Mesodermal cell (in vitro differentiated cells): Measurements from ENCODE around the gene SLC25A13.
A peak's percentile ranks its signal among the peaks of the same experiment; 100 is the strongest.

Experiments used
- H3K27ac ChIP-seq: 2 replicates; pipeline ENCODE4 v1.7.0; 2013; ENCODE audit warnings: mild to moderate bottlenecking, low read depth, low read length, moderate library complexity; ENCODE audit not compliant: severe bottlenecking
- H3K36me3 ChIP-seq: 2 replicates; pipeline ENCODE4 v1.7.1; 2013; ENCODE audit warnings: mild to moderate bottlenecking, low read length, moderate library complexity; ENCODE audit not compliant: control insufficient read depth, insufficient read depth
- H3K4me1 ChIP-seq: one replicate; pipeline ENCODE4 v1.7.1; 2013; ENCODE audit warnings: mild to moderate bottlenecking, low read length; ENCODE audit not compliant: insufficient read depth, control insufficient read depth, poor library complexity, severe bottlenecking
- H3K4me3 ChIP-seq: 2 replicates; pipeline ENCODE4 v1.7.0; 2013; ENCODE audit warnings: low read length, control low read depth, mild to moderate bottlenecking; ENCODE audit not compliant: insufficient read depth, poor library complexity, severe bottlenecking; ENCODE audit errors: extremely low read depth
- H3K9me3 ChIP-seq: 2 replicates; pipeline ENCODE4 v1.7.1; 2013; ENCODE audit warnings: mild to moderate bottlenecking, low read length, moderate library complexity; ENCODE audit not compliant: control insufficient read depth
- WGBS, 2 experiments: methylation state at CpG; one replicate each; pipeline ENCODE4 v1.1.5; 2013; ENCODE audit warnings: missing lambda C conversion rate in 2 of 2; ENCODE audit not compliant: insufficient coverage in 2 of 2; 5-methylcytosine and 5-hydroxymethylcytosine counted together

The SLC25A13 gene

GRCh38 chr7:96075510-96076349, 246.2 kb downstream of the SLC25A13 start:
- Histone ChIP-seq H3K4me3 (peak overlapping the region; percentile 49), H3K4me1 (no peaks in the 10 kb centered on the region), H3K27ac (peak overlapping the region; percentile 43), H3K9me3 (no peaks in the 10 kb centered on the region), H3K36me3 (no peaks in the 10 kb centered on the region)
- WGBS, 2 experiments: 3 to 5% methylated on average over 36 to 45 of the region's 47 CpGs

GRCh38 chr7:96074871-96075270, 247.0 kb downstream of the SLC25A13 start:
- no peaks in the 10 kb centered on the region for H3K9me3 ChIP-seq
- no peak overlapping the region for H3K27ac ChIP-seq
- H3K4me3 ChIP-seq: no peak overlapping the region
- no peaks in the 10 kb centered on the region for H3K36me3 ChIP-seq
- no peaks in the 10 kb centered on the region for H3K4me1 ChIP-seq
- 57% methylated on average over 1 of the region's 1 CpG; no CpG with 5 or more reads in 1 of the 2 experiments for WGBS, 2 experiments
